Raji (cell line): ENCODE measurements around the gene GBA3.

Experiments
- POLR2A ChIP-seq: IDR thresholded peaks from 2 replicates; pipeline ENCODE4 v1.6.1; 2011; ENCODE audit warnings: low read depth, low read length, control low read depth; ENCODE audit not compliant: insufficient read depth

GBA3 gene

GRCh38 chr4:22692736-22693135 is at the start of gene GBA3:
Gene GBA3, plus strand, starts transcription at chr4:22692937.
- TF ChIP-seq POLR2A, result no peak

GRCh38 chr4:22643952-22644351 is 48.8 kb upstream of the GBA3 start:
- no peak for TF ChIP-seq POLR2A

- no peak for TF ChIP-seq POLR2A
Observed at GRCh38 chr4:22645481-22646182, 47.1 kb upstream of the GBA3 start.

GRCh38 chr4:22648996-22649395 is 43.7 kb upstream of the GBA3 start:
- no peak for TF ChIP-seq POLR2A

GRCh38 chr4:22650771-22651170 is 42.0 kb upstream of the GBA3 start:
- TF ChIP-seq POLR2A, result no peak

GRCh38 chr4:22653752-22654151 is 39.0 kb upstream of the GBA3 start:
- no peak for TF ChIP-seq POLR2A

- no peak for TF ChIP-seq POLR2A
Observed at GRCh38 chr4:22661443-22661842, 31.3 kb upstream of the GBA3 start.

- TF ChIP-seq POLR2A, result no peak
Observed at GRCh38 chr4:22667332-22667940, 25.3 kb upstream of the GBA3 start.

- TF ChIP-seq POLR2A, result no peak
Observed at GRCh38 chr4:22668301-22668700, 24.4 kb upstream of the GBA3 start.

- TF ChIP-seq POLR2A, result no peak
Observed at GRCh38 chr4:22668702-22669101, 24.0 kb upstream of the GBA3 start.

GRCh38 chr4:22670956-22671355 is 21.8 kb upstream of the GBA3 start:
- no peak for TF ChIP-seq POLR2A

GRCh38 chr4:22672519-22672918 is 20.2 kb upstream of the GBA3 start:
- TF ChIP-seq POLR2A, result no peak

- no peak for TF ChIP-seq POLR2A
Observed at GRCh38 chr4:22672944-22673343, 19.8 kb upstream of the GBA3 start.

- TF ChIP-seq POLR2A, result no peak
Observed at GRCh38 chr4:22674700-22675099, 18.0 kb upstream of the GBA3 start.

GRCh38 chr4:22676063-22676462 is 16.7 kb upstream of the GBA3 start:
- TF ChIP-seq POLR2A, result no peak

- no peak for TF ChIP-seq POLR2A
Observed at GRCh38 chr4:22677780-22678179, 15.0 kb upstream of the GBA3 start.
